Fibroblast of lung (primary cell): ENCODE results near the gene SIX5.

Experiments used
- EZH2 ChIP-seq: IDR thresholded peaks from 2 replicates; pipeline ENCODE4 v1.5.1; 2012; ENCODE audit warnings: low read length, control low read depth, mild to moderate bottlenecking; ENCODE audit errors: missing control alignments
- TF ChIP-seq, protein P1 (sequence below), 2 donors: IDR thresholded peaks in 1 of 2; conservative IDR thresholded peaks in 1 of 2; 1 replicate in 1 of 2; 2 replicates in 1 of 2; pipeline ENCODE4 v1.5.1; 2011 to 2012; ENCODE audit warnings: low read length in 2 of 2, control low read depth in 1 of 2, inconsistent platforms in 1 of 2, low read depth in 1 of 2, mild to moderate bottlenecking in 1 of 2

DNA sequence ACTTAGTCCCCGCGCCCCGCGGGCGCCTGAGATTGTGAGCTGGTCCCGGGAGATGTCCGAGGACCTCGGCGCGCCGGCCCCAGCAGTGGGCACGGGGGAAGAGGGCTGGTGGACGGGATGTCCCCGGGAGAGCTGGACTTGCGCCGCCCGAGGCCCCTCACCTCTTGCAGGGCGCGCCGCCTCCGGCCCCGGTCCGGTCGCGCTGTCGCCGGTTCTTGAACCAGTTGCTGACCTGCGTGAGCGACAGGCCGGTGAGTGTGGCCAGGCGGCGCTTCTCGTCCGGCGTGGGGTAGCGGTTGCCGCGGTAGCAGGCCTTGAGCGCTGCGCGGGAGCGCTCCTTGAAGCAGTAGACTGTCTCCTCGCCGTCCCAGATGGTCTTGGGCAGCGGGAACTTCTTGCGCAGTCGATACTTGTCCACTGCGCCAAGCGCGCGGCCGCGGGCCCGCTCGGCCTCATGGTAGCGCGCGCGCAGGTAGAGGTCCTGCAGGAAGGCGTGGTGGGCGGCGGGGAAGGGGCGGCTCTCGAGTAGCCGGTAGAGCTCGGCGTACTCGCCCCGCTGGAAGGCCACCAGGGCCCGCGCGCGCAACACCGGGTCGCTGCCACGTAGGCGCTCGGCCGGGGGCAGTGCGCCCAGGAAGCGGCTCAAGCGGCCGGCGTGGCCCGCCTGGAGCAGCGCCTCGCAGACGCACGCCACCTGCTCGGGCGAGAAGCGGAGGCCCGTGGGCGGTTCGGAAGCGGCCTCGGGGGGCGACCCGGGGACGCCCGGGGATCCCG lies 984 bp downstream of the SIX5 start:
- TF ChIP-seq EZH2: no peak
- TF ChIP-seq, protein P1, sequence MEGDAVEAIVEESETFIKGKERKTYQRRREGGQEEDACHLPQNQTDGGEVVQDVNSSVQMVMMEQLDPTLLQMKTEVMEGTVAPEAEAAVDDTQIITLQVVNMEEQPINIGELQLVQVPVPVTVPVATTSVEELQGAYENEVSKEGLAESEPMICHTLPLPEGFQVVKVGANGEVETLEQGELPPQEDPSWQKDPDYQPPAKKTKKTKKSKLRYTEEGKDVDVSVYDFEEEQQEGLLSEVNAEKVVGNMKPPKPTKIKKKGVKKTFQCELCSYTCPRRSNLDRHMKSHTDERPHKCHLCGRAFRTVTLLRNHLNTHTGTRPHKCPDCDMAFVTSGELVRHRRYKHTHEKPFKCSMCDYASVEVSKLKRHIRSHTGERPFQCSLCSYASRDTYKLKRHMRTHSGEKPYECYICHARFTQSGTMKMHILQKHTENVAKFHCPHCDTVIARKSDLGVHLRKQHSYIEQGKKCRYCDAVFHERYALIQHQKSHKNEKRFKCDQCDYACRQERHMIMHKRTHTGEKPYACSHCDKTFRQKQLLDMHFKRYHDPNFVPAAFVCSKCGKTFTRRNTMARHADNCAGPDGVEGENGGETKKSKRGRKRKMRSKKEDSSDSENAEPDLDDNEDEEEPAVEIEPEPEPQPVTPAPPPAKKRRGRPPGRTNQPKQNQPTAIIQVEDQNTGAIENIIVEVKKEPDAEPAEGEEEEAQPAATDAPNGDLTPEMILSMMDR (conservative IDR thresholded peaks at IDR 0.05 in 1 of 2, IDR thresholded peaks at IDR 0.05 in 1 of 2; ENCODE audit: low read depth in 1 of 2, low read length in 2 of 2): no peak
